ENCODE data around the gene YPEL4. TPM values are rescaled to one million over a fixed set of nuclear protein-coding genes. Genes with fewer than 3 reads are reported as not detected.

The YPEL4 gene
- total RNA-seq, 1 experiment from 2014 or later = not detected

DNA sequence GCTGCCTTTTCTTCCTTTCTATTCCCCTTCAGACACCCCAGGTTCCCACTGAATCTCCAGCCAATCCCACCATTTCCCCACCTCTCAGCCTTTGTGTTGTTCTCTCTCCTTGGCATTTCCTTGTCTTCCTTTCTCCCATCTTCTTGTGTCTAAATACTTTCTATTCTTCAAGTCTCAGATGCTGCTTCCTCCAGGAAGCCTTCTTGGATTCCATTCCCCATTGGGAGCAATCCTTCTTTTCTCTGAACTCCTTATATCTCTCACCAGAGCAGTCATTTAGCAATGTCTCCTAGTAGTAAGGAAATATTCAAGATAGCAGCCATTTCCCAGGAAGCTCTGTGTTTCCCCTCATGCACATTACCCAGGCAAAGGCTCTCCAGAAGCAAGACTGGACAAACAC lies 15.4 kb downstream of the YPEL4 start:
- H3K9me2 ChIP-seq (replicated peaks; ENCODE audit: low read length) = no peaks in the 10 kb centered on the region
- ChIA-PET CTCF (no interaction called here), POLR2A (ENCODE audit: unreplicated experiment) (no interaction called here)
- no peak overlapping the region for H3K27ac ChIP-seq (ENCODE audit: low read length)
- H3K4me2 ChIP-seq (ENCODE audit: low read length) = no peak overlapping the region
- BruUV-seq (replicated peaks) = no TSS peak
- ATAC-seq (no peak), DNase-seq (no peak)
- no peaks in the 10 kb centered on the region for H3K36me3 ChIP-seq (ENCODE audit: low read depth, low read length)
- H3K9ac ChIP-seq (ENCODE audit: low read length) = no peak overlapping the region
- intact Hi-C loops (cut with micrococcal nuclease) = no loop called here
- no peaks in the 10 kb centered on the region for H4K20me1 ChIP-seq (ENCODE audit: low read length)
- peaks cover 6% of the 10 kb centered on the region for H3K4me1 ChIP-seq (ENCODE audit: insufficient read depth, low read length)
- H3K27me3 ChIP-seq (ENCODE audit: low read length) = peaks cover 8% of the 10 kb centered on the region
- no peaks in the 10 kb centered on the region for H3F3A ChIP-seq (ENCODE audit: low read length, unreplicated experiment)
- H3K79me2 ChIP-seq (ENCODE audit: low read length) = peaks cover 11% of the 10 kb centered on the region
- no peaks in the 10 kb centered on the region for H3K9me3 ChIP-seq (ENCODE audit: low read length)
- no peak overlapping the region for H3K4me3 ChIP-seq (ENCODE audit: low read length)
- TF ChIP-seq EZH2phosphoT487 (IDR thresholded peaks at IDR 0.05; ENCODE audit: borderline replicate concordance, low read length) = no peak
- no peak for TF ChIP-seq EZH2 (IDR thresholded peaks at IDR 0.05; ENCODE audit: low read length, unreplicated experiment)
- TF ChIP-seq, protein P1, sequence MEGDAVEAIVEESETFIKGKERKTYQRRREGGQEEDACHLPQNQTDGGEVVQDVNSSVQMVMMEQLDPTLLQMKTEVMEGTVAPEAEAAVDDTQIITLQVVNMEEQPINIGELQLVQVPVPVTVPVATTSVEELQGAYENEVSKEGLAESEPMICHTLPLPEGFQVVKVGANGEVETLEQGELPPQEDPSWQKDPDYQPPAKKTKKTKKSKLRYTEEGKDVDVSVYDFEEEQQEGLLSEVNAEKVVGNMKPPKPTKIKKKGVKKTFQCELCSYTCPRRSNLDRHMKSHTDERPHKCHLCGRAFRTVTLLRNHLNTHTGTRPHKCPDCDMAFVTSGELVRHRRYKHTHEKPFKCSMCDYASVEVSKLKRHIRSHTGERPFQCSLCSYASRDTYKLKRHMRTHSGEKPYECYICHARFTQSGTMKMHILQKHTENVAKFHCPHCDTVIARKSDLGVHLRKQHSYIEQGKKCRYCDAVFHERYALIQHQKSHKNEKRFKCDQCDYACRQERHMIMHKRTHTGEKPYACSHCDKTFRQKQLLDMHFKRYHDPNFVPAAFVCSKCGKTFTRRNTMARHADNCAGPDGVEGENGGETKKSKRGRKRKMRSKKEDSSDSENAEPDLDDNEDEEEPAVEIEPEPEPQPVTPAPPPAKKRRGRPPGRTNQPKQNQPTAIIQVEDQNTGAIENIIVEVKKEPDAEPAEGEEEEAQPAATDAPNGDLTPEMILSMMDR (conservative IDR thresholded peaks at IDR 0.05; ENCODE audit: low read depth, low read length) = no peak
- H2AFZ ChIP-seq (ENCODE audit: low read length) = no peak overlapping the region

DNA sequence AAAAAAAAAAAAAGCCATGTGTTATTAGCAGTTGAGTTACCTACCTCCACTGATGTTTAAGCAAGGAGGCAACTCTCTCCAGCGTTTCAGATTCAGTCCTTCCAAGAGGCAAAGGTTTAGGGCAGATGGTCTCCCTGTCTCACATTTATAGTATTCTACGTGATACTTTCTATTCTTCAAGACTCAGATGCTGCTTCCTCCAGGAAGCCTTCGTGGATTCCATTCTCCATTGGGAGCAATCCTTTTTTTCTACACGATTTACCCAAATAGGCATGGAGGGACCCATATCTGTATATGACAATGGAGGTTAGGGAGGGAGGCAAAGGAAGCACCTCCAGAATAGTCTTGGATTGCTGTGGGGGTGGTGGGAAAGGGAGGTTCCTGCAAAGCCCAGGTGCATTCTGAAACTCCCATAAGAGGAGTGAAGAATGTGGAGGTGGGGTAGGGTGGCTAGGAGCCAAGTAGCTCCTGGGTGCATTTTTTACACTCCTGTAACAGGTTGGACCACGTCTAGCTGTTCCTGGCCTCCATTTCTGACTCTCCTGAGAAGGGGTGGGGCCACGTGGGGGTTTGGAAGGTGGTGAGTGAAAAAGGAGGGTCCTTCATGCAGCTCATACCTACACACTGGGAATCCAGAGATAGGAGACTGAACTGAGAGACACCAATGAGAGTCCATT lies 16.2 kb downstream of the YPEL4 start:
- Histone ChIP-seq H3K9ac (ENCODE audit: low read length) (no peak overlapping the region), H3K36me3 (ENCODE audit: low read depth, low read length) (no peaks in the 10 kb centered on the region), H3K9me2 (replicated peaks; ENCODE audit: low read length) (no peaks in the 10 kb centered on the region), H3K4me1 (ENCODE audit: insufficient read depth, low read length) (no peaks in the 10 kb centered on the region), H3K4me3 (ENCODE audit: low read length) (no peak overlapping the region), H3K27ac (ENCODE audit: low read length) (no peak overlapping the region), H3K9me3 (ENCODE audit: low read length) (no peaks in the 10 kb centered on the region), H3K79me2 (ENCODE audit: low read length) (peaks cover 4% of the 10 kb centered on the region), H2AFZ (ENCODE audit: low read length) (no peak overlapping the region), H3K4me2 (ENCODE audit: low read length) (no peak overlapping the region), H3F3A (ENCODE audit: low read length, unreplicated experiment) (no peaks in the 10 kb centered on the region), H4K20me1 (ENCODE audit: low read length) (no peaks in the 10 kb centered on the region), H3K27me3 (ENCODE audit: low read length) (peaks cover 8% of the 10 kb centered on the region)
- ATAC-seq (no peak), DNase-seq (no peak)
- BruUV-seq (replicated peaks) = no TSS peak
- CTCF ChIA-PET = interaction anchor here (0.6 kb wide), 1 partner anchor 126 kb away, joined by 3 read pairs; no protein-coding TSS in a partner anchor
- TF ChIP-seq EZH2phosphoT487 (IDR thresholded peaks at IDR 0.05; ENCODE audit: borderline replicate concordance, low read length) = no peak
- TF ChIP-seq, protein P1 (conservative IDR thresholded peaks at IDR 0.05; ENCODE audit: low read depth, low read length) = no peak
- no peak for TF ChIP-seq EZH2 (IDR thresholded peaks at IDR 0.05; ENCODE audit: low read length, unreplicated experiment)
- intact Hi-C loops (cut with micrococcal nuclease) = no loop called here
- POLR2A ChIA-PET (ENCODE audit: unreplicated experiment) = no interaction called here

DNA sequence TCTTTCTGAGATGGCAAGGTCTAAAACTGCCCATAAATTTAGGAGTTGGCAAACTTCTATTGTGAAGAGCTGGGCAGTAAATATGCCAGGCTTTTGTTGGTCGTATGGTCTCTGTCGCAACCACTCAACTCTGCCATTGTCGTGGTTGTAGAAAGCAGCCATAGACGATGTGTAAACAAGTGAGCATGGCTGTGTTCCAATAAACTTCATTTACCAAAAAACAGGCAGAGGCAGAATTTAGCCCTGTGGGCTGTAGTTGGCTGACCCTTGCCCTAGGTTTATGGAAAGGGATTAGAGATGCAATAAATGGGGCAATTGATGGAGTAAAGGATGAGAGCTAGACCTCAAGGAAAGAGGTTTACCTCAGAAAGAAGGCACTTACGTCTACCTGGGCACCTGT lies 17.6 kb downstream of the YPEL4 start:
- ChIA-PET CTCF (no interaction called here), POLR2A (ENCODE audit: unreplicated experiment) (interaction anchor here (0.6 kb wide), 1 partner anchor 232 kb away, joined by 5 read pairs; no protein-coding TSS in a partner anchor)

More for the DNA sequence above, 17.6 kb downstream of the YPEL4 start:
- no TSS peak for BruUV-seq (replicated peaks)
- H3K4me3 ChIP-seq (ENCODE audit: low read length) = no peak overlapping the region
- TF ChIP-seq EZH2 (IDR thresholded peaks at IDR 0.05; ENCODE audit: low read length, unreplicated experiment) (no peak), EZH2phosphoT487 (IDR thresholded peaks at IDR 0.05; ENCODE audit: borderline replicate concordance, low read length) (no peak)
- TF ChIP-seq, protein P1 (conservative IDR thresholded peaks at IDR 0.05; ENCODE audit: low read depth, low read length) = no peak
- no peaks in the 10 kb centered on the region for H3K9me3 ChIP-seq (ENCODE audit: low read length)
- intact Hi-C loops (cut with micrococcal nuclease) = no loop called here
- H4K20me1 ChIP-seq (ENCODE audit: low read length) = no peaks in the 10 kb centered on the region
- DNase-seq = no peak
- H3K9me2 ChIP-seq (replicated peaks; ENCODE audit: low read length) = no peaks in the 10 kb centered on the region
- H3K4me2 ChIP-seq (ENCODE audit: low read length) = no peak overlapping the region
- H2AFZ ChIP-seq (ENCODE audit: low read length) = no peak overlapping the region
- H3F3A ChIP-seq (ENCODE audit: low read length, unreplicated experiment) = no peaks in the 10 kb centered on the region
- H3K79me2 ChIP-seq (ENCODE audit: low read length) = no peaks in the 10 kb centered on the region
- no peaks in the 10 kb centered on the region for H3K4me1 ChIP-seq (ENCODE audit: insufficient read depth, low read length)
- no peak for ATAC-seq
- no peaks in the 10 kb centered on the region for H3K36me3 ChIP-seq (ENCODE audit: low read depth, low read length)
- peaks cover 8% of the 10 kb centered on the region for H3K27me3 ChIP-seq (ENCODE audit: low read length)
- no peak overlapping the region for H3K9ac ChIP-seq (ENCODE audit: low read length)
- H3K27ac ChIP-seq (ENCODE audit: low read length) = no peak overlapping the region
